Right renal pelvis (tissue), 4 donors: ENCODE data around the gene TBX21. TPM values are rescaled to one million over a fixed set of nuclear protein-coding genes. Genes with fewer than 3 reads are reported as not detected.
"Not testable (repeated sequence)": the region's sequence is repeated elsewhere in the genome, so short reads cannot be mapped to it uniquely, and the experiment has no call there.

Experiments used
- DNase-seq, 4 donors: peaks; one replicate each; pipeline ENCODE4 v3.0.0-alpha.2; 2013; ENCODE audit warnings: low read depth in 4 of 4, low spot score in 3 of 4, missing footprints in 1 of 4
- polyA plus RNA-seq, 4 donors: library from polyadenylated mRNA; unstranded; fragments of 120-200 nt; gene quantifications; one replicate each; pipeline ENCODE4 v1.2.1, GENCODE V29; 2013; ENCODE audit not compliant: insufficient read length in 4 of 4

TBX21 gene
- polyA plus RNA-seq, 4 donors: 0.05 to 0.37 (median 0.11) TPM

- DNase-seq: no peak
Observed at GRCh38 chr17:47757386-47757785, 24.4 kb downstream of the TBX21 start.

DNA sequence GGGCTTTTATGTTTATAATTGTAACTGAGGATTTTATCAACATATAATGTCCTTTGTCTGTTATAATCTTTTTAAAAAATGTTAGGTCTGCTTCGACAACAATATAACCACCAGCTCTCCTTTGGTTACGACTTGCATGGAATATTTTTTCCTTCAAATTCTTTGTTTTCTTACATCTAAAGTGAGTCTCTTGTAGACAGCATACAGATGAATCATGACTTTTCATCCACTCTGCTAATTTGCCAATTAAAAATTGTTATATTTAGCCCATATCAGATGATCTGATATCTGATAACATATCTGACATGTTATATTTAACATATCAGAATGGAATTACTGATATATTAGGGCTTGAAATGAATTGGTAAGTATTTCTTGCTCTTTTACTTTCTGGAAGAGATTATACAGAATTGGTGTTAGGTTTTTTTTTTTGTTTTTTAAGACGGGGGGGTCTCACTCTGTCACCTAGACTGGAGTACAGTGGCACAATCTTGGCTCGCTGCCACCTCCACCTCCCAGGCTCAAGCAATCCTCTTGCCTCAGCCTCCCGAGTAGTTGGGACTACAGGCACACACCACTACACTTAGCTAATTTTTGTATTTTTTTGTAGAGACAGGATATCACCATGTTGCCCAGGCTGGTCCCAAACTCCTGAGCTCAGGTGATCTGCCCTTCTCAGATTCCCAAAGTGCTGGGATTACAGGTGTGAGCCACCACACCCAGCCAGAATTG, 27.5 kb downstream of the TBX21 start:
- no peak for DNase-seq

DNA sequence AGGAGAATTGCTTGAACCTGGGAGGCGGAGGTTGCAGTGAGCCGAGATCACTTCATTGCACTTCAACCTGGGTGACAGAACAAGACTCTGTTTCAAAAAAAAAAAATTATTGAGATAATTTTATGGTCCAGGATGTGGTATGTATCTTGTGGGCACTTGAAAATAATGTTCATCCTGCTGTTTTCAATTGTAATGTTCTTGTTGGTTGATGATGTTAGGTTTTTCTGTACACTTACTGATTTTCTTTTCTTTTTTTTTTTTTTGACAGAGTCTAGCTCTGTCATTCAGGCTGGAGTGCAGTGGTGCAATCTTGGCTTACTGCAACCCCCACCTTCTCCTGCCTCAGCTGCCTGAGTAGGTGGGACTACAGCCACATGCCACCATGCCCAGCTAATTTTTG, 29.7 kb downstream of the TBX21 start:
- no peak for DNase-seq

- no peak for DNase-seq
Observed at GRCh38 chr17:47763913-47764582, 31.0 kb downstream of the TBX21 start.

- DNase-seq: not testable (repeated sequence)
Observed at GRCh38 chr17:47773649-47774048, 40.6 kb downstream of the TBX21 start.

DNA sequence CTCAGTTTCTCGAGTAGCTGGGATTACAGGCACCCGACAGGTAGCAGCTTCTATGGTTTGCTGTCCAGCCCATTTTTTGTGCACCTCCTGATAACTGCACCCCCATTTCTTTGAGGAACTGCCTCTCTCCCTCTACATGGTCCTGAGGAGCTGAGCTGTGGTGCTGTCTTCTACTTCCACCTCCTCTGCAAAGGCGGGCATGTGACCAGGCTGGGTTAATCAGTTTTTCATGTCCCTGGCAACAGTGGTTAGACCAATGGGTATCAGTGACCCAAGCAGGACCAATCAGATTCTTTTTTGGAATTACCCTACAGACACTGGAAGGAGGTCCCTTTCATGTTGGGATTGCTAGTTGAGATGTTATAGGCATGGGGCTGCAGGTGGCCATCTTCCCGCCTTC, 41.3 kb downstream of the TBX21 start:
- DNase-seq: no peak

- no peak for DNase-seq
Observed at GRCh38 chr17:47774987-47775580, 42.0 kb downstream of the TBX21 start.

DNA sequence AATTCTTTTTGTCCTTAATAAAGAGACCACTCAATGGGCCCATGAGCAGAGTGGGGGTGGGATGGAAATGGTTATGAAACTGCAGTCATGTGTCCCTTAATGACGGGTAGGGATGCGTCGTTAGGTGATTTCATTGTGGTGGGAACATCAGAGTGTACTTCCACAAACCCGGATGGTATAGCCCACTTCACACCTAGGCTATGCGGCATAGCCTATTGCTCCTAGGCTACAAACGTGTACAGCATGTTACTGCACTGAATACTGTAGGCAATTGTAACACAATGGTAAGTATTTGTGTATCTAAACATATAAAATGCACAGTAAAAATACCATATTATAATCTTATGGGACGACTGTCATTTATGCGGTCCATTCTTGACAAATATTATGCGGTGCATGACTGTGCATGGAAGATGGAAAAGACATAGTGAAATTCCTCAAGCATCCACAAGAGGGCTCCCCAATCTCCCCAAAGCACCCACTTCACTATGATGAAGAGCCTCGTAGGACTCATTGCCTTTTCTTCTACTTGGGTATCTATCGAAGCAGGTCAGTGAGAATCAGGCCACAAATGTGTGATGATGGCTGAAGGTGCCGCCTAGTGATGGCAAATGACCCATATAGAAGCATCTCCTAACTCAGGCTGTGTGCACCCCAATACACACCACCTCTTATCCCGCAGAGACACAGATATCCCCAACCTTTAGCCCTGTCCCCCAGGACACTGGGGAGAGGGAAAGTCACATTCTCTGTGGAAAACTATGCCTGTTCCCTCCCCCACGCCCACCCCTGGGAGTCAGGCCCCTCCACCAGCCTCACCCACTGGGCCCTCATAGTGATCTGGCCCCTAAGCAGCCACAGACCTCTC, 43.5 kb downstream of the TBX21 start:
- no peak for DNase-seq

DNA sequence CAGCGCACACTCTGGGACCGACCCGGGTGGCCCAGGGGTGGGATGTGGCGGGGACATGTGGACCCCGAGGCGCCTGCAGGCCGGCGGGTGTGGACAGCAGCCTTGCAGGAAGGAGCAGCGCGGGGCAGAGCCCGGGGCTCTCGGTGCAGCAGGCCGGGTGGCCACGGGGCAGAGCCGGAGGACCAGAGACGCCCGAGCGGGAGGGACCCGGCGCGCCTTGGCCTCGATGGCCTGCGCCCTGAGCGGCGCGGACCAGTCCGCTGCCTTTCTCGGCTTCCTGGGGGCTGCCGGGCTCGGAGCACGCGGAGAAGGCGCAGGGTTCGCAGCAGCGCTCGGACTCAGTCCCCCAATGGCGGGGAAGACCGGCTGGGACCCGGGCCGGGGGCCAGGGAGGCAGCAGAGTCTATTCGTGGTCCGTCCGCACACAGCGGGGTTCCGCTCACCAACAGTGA, 45.2 kb downstream of the TBX21 start:
- no peak for DNase-seq

GRCh38 chr17:47781397-47781796, 48.4 kb downstream of the TBX21 start:
- DNase-seq: no peak

GRCh38 chr17:47785538-47786123, 52.6 kb downstream of the TBX21 start:
- DNase-seq: peak; percentile 38 to 58 (median 41)

- peak in 1 of 4 donors; percentile 25 for DNase-seq
Observed at GRCh38 chr17:47789611-47790561, 56.9 kb downstream of the TBX21 start.

DNA sequence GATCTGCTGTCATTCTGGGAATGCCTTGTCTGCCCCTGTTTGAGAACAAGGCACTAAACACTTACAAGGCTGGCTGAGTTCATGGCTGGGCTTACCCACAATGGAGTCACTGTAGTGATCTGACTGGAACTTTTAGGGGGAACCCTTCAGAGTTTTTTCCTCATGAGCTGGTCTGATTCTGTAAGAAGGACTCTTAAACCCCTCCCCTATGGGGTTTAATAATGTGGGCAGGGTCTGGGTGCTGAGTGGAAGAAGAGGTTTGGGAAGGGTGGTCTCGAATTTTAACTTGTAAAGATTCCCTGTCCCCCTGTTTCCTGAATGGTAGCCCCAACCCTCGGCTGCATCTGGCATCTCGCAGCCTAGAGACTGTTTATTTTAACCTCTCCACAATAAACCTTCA, 58.0 kb downstream of the TBX21 start:
- no peak for DNase-seq

- no peak for DNase-seq
Observed at GRCh38 chr17:47792457-47792856, 59.4 kb downstream of the TBX21 start.

DNA sequence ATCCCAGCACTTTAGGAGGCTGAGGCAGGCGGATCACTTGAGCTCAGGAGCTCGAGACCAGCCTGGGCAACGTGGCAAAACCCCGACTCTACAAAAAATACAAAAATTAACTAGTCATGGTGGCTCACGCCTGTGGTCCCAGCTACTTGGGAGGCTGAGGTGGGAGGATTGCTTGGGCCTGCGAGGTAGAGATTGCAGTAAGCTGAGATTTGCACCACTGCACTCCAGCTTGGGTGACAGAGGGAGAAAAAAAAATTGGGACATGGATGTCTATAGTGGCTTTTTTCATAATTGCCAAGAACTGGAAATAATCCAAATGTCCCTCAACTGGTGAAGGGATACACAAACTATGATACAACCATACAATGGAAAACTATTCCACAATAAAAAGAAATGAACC, 59.9 kb downstream of the TBX21 start:
- no peak for DNase-seq
